Trophoblast cell (in vitro differentiated cells and primary cell): ENCODE results near the gene USP54.

Source experiments
- DNase-seq, 2 donors: peaks; one replicate each; pipeline ENCODE4 v3.0.0-alpha.2; 2016
- H2AFZ ChIP-seq: 2 replicates; pipeline ENCODE4 v1.6.1; 2013; ENCODE audit warnings: low read length, moderate library complexity, mild to moderate bottlenecking; ENCODE audit not compliant: insufficient read depth, poor library complexity
- H2AK5ac ChIP-seq: 2 replicates; pipeline ENCODE4 v1.6.1; 2013; ENCODE audit warnings: mild to moderate bottlenecking, low read length
- H2BK120ac ChIP-seq: 2 replicates; pipeline ENCODE4 v1.6.1; 2013; ENCODE audit warnings: low read length, mild to moderate bottlenecking, moderate library complexity; ENCODE audit not compliant: insufficient read depth, poor library complexity
- H2BK12ac ChIP-seq: 2 replicates; pipeline ENCODE4 v1.6.1; 2013; ENCODE audit warnings: mild to moderate bottlenecking, low read length, moderate library complexity
- H2BK5ac ChIP-seq: 2 replicates; pipeline ENCODE4 v1.6.1; 2013; ENCODE audit warnings: low read length, low read depth, moderate library complexity, mild to moderate bottlenecking; ENCODE audit not compliant: poor library complexity
- H3K14ac ChIP-seq: 2 replicates; pipeline ENCODE4 v1.6.1; 2013; ENCODE audit warnings: mild to moderate bottlenecking, low read length
- H3K18ac ChIP-seq: 2 replicates; pipeline ENCODE4 v1.6.1; 2013; ENCODE audit warnings: mild to moderate bottlenecking, low read length
- H3K23ac ChIP-seq: 2 replicates; pipeline ENCODE4 v1.6.1; 2013; ENCODE audit warnings: low read length
- H3K27ac ChIP-seq: 2 replicates; pipeline ENCODE4 v1.5.1; 2013; ENCODE audit warnings: low read depth, mild to moderate bottlenecking, inconsistent platforms, low read length, moderate library complexity
- H3K27me3 ChIP-seq: 2 replicates; pipeline ENCODE4 v1.6.1; 2013; ENCODE audit warnings: inconsistent platforms, mild to moderate bottlenecking, low read length, moderate library complexity; ENCODE audit not compliant: insufficient read depth
- H3K36me3 ChIP-seq, 2 experiments: 1 replicate in 1 of 2; 2 replicates in 1 of 2; pipeline ENCODE4 v1.6.1; 2013; ENCODE audit warnings: low read length in 2 of 2, mild to moderate bottlenecking in 2 of 2, moderate library complexity in 1 of 2; ENCODE audit not compliant: insufficient read depth in 2 of 2, control insufficient read depth in 1 of 2
- H3K4ac ChIP-seq: 2 replicates; pipeline ENCODE4 v1.6.1; 2013; ENCODE audit warnings: low read depth, mild to moderate bottlenecking, low read length, moderate library complexity
- H3K4me1 ChIP-seq, 2 experiments: 1 replicate in 1 of 2; 2 replicates in 1 of 2; pipeline ENCODE4 v1.6.1; 2013; ENCODE audit warnings: low read length in 2 of 2, mild to moderate bottlenecking in 2 of 2, moderate library complexity in 1 of 2; ENCODE audit not compliant: insufficient read depth in 2 of 2, control insufficient read depth in 1 of 2
- H3K4me2 ChIP-seq: 2 replicates; pipeline ENCODE4 v1.6.1; 2013; ENCODE audit warnings: inconsistent platforms, mild to moderate bottlenecking, low read length, moderate library complexity
- H3K4me3 ChIP-seq: 2 replicates; pipeline ENCODE4 v1.5.1; 2013; ENCODE audit warnings: mild to moderate bottlenecking, low read depth, low read length, inconsistent platforms
- H3K79me1 ChIP-seq: one replicate; pipeline ENCODE4 v1.6.1; 2013; ENCODE audit warnings: low read length
- H3K79me2 ChIP-seq: 2 replicates; pipeline ENCODE4 v1.6.1; 2013; ENCODE audit warnings: low read length, mild to moderate bottlenecking; ENCODE audit not compliant: control insufficient read depth, insufficient read depth, poor library complexity
- H3K9ac ChIP-seq: 2 replicates; pipeline ENCODE4 v1.6.1; 2013; ENCODE audit warnings: mild to moderate bottlenecking, low read length
- H3K9me3 ChIP-seq: 2 replicates; pipeline ENCODE4 v1.6.1; 2013; ENCODE audit warnings: low read depth, mild to moderate bottlenecking, control low read depth, inconsistent platforms, low read length; ENCODE audit not compliant: insufficient read depth
- H4K12ac ChIP-seq: 2 replicates; pipeline ENCODE4 v1.6.1; 2013; ENCODE audit warnings: low read depth, mild to moderate bottlenecking, low read length, moderate library complexity
- H4K8ac ChIP-seq: 2 replicates; pipeline ENCODE4 v1.6.1; 2013; ENCODE audit warnings: low read depth, mild to moderate bottlenecking, low read length, moderate library complexity
- H4K91ac ChIP-seq: one replicate; pipeline ENCODE4 v1.6.1; 2013; ENCODE audit warnings: low read depth, mild to moderate bottlenecking, low read length, moderate library complexity
- WGBS: extraction: QIAGEN DNeasy Blood & Tissue Kit; methylation state at CpG from one replicate; pipeline ENCODE4 v1.1.7; 2013; ENCODE audit warnings: missing lambda C conversion rate; ENCODE audit not compliant: insufficient read length, insufficient coverage; ENCODE audit errors: extremely low coverage; 5-methylcytosine and 5-hydroxymethylcytosine counted together

USP54 gene

DNA sequence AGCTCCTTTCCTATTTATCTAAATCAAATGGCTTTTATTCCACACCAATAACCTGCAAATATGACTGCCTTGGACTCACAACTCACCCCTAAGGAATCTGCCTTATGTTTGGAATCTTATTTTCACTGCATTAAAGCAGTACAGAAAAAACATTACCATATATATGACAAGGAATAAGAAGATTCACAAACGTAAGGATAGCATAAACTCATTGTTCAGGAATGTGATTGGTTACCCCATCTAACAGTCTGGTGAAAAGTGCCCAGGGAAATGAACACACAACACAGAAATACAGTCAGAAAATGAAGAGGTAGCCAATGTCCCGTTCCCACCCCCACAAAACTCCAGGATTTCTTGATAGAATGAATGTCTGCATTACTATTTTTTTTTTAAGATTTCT is 97.4 kb downstream of the USP54 start:
- WGBS = no CpG with 5 or more reads among the region's 2 CpGs
- no peak overlapping the region for H4K8ac ChIP-seq
- H3K79me2 ChIP-seq = peaks cover 3% of the 10 kb centered on the region
- H2BK5ac ChIP-seq = no peak overlapping the region
- H3K23ac ChIP-seq = no peak overlapping the region
- H2AK5ac ChIP-seq = no peak overlapping the region
- no peaks in the 10 kb centered on the region for H3K27me3 ChIP-seq
- H2AFZ ChIP-seq = no peak overlapping the region
- no peaks in the 10 kb centered on the region for H3K9me3 ChIP-seq
- no peak overlapping the region for H3K4me3 ChIP-seq
- H3K4ac ChIP-seq = no peak overlapping the region
- H3K4me1 ChIP-seq = peaks cover 0 to 5% of the 10 kb centered on the region in 2 experiments
- H3K14ac ChIP-seq = no peak overlapping the region
- no peak overlapping the region for H2BK120ac ChIP-seq
- H4K12ac ChIP-seq = no peak overlapping the region
- no peak overlapping the region for H2BK12ac ChIP-seq
- H3K79me1 ChIP-seq = peaks cover 6% of the 10 kb centered on the region
- no peak overlapping the region for H3K4me2 ChIP-seq
- no peak overlapping the region for H4K91ac ChIP-seq
- DNase-seq = peak in 1 of 2 donors; percentile 50
- H3K9ac ChIP-seq = no peak overlapping the region
- H3K36me3 ChIP-seq = peaks cover 4% of the 10 kb centered on the region in 2 experiments
- no peak overlapping the region for H3K18ac ChIP-seq
- H3K27ac ChIP-seq = no peak overlapping the region

DNA sequence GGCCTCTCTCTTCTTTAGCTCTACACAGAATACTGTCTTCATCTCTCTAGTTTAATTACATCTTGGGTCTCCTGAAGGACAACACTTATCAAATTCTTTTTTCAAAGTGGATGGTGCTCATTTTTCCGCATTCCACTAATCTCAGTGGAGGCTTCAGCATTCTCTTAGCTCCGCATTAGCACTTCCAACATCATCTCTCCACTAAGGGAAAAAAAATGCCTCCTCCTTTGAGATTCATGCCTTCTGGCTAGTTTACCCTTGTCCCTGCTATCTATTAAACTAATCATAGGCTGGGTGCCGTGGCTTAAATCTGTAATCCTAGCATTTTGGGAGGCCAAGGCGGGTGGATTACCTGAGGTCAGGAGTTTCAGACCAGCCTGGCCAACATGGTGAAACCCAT is 104.5 kb downstream of the USP54 start:
- no peak overlapping the region for H3K27ac ChIP-seq
- no peak overlapping the region for H4K8ac ChIP-seq
- no peak overlapping the region for H2BK120ac ChIP-seq
- H3K79me1 ChIP-seq = no peaks in the 10 kb centered on the region
- H3K27me3 ChIP-seq = no peaks in the 10 kb centered on the region
- no peak overlapping the region for H2BK5ac ChIP-seq
- no peaks in the 10 kb centered on the region for H3K4me1 ChIP-seq
- H3K4me3 ChIP-seq = no peak overlapping the region
- no peak overlapping the region for H4K91ac ChIP-seq
- no peak overlapping the region for H3K4ac ChIP-seq
- H3K23ac ChIP-seq = no peak overlapping the region
- no peak overlapping the region for H2BK12ac ChIP-seq
- H3K79me2 ChIP-seq = no peaks in the 10 kb centered on the region
- no peak overlapping the region for H3K4me2 ChIP-seq
- DNase-seq = peak; percentile 59 to 84
- no peak overlapping the region for H2AFZ ChIP-seq
- no CpG with 5 or more reads among the region's 4 CpGs for WGBS
- no peak overlapping the region for H4K12ac ChIP-seq
- no peak overlapping the region for H3K18ac ChIP-seq
- no peaks in the 10 kb centered on the region for H3K9me3 ChIP-seq
- H3K36me3 ChIP-seq = peaks cover 1 to 6% of the 10 kb centered on the region in 2 experiments
- H3K14ac ChIP-seq = no peak overlapping the region
- H2AK5ac ChIP-seq = no peak overlapping the region
- H3K9ac ChIP-seq = no peak overlapping the region

DNA sequence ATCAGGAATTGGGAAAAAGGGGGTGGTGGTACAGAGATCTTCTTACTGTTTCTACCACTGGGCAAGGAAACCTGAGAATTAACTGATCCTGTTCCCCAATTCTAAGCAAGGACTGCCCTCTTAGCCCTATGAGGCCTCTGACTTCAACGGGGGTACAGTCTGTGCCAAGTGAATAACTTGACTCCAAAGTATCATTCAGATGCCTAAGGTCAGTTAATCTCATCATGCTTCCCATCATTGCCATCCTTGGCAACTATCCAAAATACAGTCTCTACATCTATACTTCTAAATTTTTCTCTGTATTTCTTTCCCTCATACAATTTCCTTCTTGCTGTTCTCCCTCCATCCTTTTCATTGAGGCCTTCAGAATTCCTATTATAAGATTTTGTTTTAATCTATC is 105.8 kb downstream of the USP54 start:
- Histone ChIP-seq H3K18ac (no peak overlapping the region), H3K23ac (no peak overlapping the region), H2AK5ac (no peak overlapping the region), H2BK12ac (no peak overlapping the region), H3K27me3 (no peaks in the 10 kb centered on the region), H3K4me1 (no peaks in the 10 kb centered on the region), H2BK120ac (no peak overlapping the region), H2AFZ (no peak overlapping the region), H4K8ac (no peak overlapping the region), H3K4me2 (no peak overlapping the region), H3K36me3 (peaks cover 1 to 6% of the 10 kb centered on the region in 2 experiments), H3K79me2 (no peaks in the 10 kb centered on the region), H2BK5ac (no peak overlapping the region), H3K9me3 (no peaks in the 10 kb centered on the region), H3K4ac (no peak overlapping the region), H3K9ac (no peak overlapping the region), H3K4me3 (no peak overlapping the region), H3K14ac (no peak overlapping the region), H4K12ac (no peak overlapping the region), H4K91ac (no peak overlapping the region), H3K79me1 (no peaks in the 10 kb centered on the region), H3K27ac (no peak overlapping the region)
- no CpG with 5 or more reads among the region's 1 CpG for WGBS
- no peak for DNase-seq

DNA sequence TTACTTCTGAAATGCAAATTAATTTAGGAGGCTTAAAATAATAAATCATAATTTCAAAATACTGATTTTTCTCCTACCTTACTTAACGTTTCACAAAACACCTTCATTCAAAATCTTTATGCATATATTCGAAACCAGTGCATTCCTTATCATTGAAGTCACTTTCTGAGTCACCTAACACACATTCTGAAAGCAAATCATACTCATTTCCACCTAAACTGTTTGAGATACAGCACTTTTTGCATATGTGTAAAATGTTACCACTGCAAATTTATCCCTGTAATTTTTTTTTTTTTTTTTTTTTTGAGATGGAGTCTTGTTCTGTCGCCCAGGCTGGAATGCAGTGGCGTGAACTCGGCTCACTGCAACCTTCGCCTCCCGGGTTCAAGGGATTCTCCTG is 111.0 kb downstream of the USP54 start:
- Histone ChIP-seq H3K23ac (no peak overlapping the region), H4K8ac (no peak overlapping the region), H3K4ac (no peak overlapping the region), H3K9me3 (no peaks in the 10 kb centered on the region), H2BK12ac (no peak overlapping the region), H3K79me1 (no peaks in the 10 kb centered on the region), H3K4me3 (no peak overlapping the region), H2BK120ac (no peak overlapping the region), H3K79me2 (no peaks in the 10 kb centered on the region), H2BK5ac (no peak overlapping the region), H3K4me2 (no peak overlapping the region), H3K27me3 (no peaks in the 10 kb centered on the region), H3K14ac (no peak overlapping the region), H4K12ac (no peak overlapping the region), H3K27ac (no peak overlapping the region), H3K4me1 (no peaks in the 10 kb centered on the region), H2AK5ac (no peak overlapping the region), H3K18ac (no peak overlapping the region), H4K91ac (no peak overlapping the region), H3K36me3 (peaks cover 9 to 11% of the 10 kb centered on the region in 2 experiments), H2AFZ (no peak overlapping the region), H3K9ac (no peak overlapping the region)
- peak in 1 of 2 donors; percentile 63 for DNase-seq
- 100% methylated on average over 2 of the region's 7 CpGs for WGBS
